Fibroblast of skin of scalp (primary cell): ENCODE results near the gene RGS10.
A peak's percentile ranks its signal among the peaks of the same experiment; 100 is the strongest.

Source experiments
- DNase-seq: peaks from one replicate; pipeline ENCODE4 v3.0.0-alpha.2; 2013

RGS10 gene

DNA sequence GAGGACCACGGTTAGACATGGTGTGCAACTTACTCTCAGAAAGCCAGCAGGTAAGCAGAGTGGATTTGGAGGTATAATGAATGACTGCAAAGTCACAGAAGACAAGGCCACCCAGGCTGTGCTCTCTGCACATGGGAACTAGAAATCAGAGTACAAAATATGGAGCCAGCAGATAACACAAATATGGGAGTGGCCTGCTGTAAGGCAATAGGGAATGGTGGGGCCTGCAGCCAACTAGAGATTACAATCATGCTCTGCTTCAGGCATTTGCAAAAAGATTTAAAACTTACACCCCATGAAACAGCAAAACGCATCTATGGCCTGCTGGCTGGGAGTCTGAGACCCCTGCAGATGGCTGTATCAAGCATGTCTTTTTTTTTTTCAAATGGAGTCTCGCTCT lies 47.0 kb downstream of the RGS10 start:
- DNase-seq: no peak

DNA sequence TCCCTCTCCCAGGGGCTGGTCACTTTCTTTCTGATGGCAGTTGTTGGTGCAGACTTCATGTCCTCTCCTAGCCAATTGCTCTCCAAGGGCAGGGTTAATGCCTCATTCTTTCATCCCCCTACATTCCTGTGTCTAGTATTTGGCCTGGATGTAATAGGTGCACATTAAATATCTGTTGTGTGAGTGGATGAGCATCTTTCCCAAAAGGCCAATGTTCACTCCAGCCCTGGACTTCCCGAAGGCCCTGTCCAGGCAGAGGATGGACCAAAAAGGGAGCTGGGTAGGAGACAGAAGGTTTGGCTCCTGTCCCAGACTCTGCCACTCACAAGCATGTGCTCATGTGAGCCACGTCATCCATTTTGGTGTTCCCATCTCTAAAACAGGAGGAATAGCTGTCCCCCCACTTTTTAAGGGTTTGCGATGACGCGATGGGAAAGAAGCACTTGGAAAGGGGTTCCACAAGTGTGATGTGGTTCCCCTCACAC lies 47.5 kb downstream of the RGS10 start:
- no peak for DNase-seq

DNA sequence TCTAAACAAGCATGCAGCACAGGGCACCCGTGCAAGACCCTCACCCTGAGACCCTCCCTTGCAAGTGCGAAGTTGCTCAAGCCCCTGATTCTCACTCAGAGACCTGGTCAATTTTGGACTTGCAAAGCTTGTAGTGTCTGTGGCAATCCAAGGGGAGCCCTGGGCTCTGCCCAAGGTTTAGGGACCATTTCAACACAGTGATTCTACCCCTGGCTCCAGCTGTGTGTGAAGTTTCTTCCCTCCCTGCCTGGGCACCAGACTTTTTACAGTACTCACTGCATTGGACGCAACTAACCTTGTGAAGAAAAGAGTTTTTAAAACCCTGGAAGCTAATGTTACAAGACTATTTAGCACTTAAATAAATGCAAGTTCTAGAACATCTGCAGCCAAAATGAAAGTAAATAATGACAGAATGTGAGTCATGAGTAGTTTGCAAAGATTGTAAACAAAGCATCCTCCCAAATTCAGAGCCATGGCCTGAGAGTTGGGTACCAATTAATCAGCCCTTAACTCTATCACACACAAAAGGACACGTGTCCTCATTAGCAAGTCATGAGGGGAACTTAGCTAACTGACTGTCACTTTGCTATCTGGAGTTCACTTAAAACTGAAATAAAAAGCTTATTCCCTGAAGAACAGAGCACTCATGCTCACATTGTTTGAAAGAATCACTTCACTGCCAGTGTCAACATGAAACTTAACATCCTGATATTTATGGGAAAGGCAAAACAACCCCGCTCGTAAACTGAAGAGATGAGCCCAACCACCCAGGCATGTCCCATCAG lies 48.1 kb downstream of the RGS10 start:
- no peak for DNase-seq

DNA sequence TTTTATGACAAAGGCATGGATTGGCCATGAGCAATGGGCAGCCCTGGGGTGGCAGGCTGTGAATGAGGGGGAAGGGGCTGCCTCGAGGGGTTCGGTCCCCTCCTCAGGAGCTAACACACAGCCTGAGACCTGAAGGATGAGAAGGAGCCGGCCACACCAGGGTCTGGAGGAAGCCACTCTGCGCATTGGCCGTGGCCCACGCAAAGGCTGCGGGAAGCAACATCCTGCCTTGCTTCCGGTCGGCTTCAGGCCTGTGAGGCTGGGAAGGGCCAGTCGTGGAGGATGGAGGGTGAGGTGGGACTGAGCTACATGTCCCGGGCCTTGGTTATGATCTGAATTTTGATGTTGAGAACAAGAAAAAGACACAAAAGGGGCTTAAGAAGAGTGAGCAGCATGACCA lies 49.4 kb downstream of the RGS10 start:
- DNase-seq: no peak

DNA sequence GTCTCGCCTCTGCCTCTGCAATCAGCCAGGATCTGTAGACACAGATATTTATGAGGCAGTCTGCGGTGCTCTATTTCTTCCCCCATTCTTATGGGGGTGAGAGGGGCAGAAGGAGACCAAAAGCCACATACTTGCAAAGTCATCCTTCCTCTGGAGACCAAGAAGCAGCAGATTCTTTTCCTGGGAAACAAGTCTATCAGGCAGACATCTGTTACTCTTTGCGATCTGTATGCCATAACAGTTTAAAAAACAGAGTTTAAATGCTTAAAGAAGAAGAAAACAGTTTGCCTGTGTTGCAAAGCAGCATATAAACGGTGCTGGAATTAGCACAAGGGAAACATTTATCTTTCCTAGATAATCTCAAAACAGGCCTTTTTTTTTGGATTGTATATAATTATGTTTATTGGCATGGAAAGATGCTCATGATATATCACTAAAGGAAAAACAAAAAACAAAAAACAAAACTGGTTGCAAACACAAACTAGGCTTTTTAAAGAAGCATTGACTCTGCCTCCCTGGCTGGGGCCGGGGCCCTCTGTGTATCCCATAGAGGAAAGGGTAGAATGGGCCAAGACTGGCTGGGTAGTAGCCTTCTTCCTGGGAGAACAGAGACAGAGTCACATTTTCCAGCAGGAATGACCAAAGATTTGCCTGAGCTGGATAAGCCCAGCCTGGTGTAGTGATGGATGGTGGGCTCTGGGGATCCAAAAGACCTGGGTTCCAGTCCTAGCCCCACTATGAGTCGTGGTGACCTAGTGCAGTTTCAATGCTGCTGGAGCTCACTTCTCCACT lies 50.4 kb downstream of the RGS10 start:
- DNase-seq: no peak

DNA sequence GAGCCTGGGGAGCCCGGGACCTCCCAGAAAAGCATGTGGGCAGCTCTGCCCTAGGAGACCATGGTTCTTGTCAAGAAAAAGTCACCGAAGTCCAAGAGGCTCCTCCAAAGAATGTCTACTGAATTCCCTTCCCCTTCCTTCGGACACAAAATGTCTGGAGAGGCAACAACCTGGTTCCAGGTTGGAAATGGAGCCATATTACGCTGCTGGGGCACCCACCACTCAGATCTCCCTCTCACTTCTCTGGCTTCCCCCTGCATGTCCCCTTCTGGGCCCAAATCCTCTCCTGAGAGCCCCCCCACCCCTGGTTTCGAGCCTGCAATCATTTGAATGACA lies 52.6 kb downstream of the RGS10 start:
- no peak for DNase-seq

DNA sequence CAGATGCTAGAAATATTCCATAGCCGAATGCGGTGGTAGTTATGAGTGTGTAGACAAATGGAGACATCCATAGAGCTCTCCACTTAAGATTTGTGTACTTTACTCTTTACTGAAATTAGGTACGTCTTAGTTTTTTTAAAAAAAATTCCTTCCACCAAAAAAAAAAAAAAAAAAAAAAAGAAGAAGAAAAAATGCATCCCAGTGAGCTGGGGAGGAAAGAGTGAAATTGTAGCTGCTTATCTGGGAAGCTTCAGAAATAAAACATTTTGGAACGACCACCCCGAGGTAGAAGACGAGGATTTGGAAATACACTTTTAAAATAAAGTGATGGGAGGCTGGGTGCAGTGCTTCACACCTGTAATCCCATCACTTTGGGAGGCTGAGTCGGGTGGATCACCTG lies 53.8 kb downstream of the RGS10 start:
- no peak for DNase-seq

DNA sequence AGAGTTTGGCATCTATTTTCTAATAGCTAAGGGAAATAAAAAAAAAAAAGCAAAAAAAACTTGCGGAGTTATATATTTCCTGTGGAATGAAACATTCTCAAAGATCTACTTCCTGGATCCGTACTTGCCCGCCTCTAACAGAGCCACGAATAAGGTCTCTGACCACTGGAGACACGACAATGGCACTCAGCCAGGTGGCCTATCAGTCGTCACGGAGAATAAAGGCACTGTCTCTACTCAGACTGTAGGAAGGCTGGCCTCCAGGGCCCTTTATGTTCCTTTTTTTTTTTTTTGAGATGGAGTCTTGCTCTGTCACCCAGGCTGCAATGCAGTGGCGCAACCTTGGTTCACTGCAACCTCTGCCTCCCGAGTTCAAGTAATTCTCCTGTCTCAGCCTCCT lies 58.7 kb downstream of the RGS10 start:
- no peak for DNase-seq

DNA sequence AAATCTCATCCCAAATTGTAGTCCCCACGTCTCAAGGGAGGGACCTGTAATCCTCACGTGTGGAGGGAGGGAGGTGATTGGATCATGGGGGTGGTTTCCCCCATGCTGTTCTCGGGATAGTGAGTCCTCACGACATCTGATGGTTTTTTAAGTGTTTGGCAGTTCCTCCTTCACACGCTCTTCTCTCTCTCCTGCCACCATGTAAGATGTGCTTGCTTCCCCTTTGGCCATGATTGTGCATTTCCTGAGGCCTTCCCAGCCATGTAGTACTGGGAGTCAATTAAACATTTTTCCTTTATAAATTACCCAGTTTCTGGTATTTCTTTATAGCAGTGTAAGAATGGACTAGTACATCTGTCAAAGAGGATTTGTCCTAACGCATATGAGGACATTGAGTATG lies 59.5 kb downstream of the RGS10 start:
- DNase-seq: no peak

DNA sequence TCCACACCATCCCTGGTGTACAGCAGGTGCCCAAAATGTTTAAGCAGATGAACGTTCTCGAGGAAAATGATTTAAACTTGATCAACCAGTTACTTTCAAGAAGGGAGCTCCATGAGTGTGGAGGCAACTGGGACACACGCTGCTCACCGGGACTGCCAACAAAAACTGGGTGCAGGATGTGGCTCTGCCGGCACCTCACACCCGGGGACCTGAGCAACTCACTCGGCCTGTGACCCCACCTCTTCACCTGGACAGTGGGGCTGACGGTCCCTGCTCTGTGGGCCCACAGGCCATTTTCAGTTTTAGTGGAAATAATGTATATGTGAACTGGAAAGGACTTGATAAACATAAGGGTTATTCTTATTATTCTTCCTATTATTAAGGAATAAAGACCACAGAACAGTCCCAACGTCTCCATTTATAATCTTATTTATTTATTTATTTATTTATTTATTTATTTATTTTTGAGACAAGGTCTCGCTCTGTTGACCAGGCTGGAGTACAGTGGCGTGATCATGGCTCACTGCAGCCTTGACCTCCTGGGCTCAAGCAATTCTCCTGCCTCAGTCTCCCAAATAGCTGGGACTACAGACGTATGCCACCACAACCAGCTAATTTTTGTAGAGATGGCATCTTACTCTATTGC lies 60.6 kb downstream of the RGS10 start:
- DNase-seq: no peak

DNA sequence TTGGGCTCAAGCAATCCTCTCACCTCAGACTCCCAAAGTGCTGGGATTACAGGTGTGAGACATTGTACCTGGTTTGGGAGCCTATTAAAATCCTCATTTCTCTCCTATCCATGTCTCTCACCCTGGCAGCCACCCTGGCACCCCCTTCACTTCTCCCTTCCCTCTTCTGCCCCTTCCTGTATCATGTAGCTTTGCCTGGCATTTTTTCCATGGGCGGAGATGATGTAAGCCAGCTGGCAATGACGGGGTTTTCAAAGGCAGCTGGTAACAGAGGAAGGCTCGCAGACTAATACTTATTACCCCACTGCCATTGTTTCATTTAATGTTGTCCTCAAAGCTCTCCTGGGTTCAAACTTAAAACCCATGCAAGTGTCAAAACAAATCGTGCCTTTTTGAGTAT lies 61.9 kb downstream of the RGS10 start:
- DNase-seq: peak; percentile 22

DNA sequence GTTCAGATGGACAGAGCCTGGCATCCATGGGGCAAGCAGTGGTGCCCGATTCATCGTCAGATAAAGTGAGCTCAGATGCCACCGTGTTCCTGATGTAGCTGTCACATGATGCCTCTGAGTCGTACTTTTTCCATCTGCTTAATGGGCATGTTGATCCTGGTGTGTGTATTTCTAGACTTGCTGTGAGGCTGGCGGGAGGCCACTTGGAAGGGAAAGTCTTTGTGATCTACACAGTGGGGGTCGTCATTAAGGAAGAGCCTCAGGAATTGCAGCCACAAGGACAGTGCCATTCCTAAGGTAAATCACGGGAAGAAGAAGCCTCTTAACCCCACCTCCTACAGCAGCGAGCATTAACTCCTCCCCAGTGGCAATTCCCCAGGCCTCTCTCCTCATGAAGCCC lies 63.0 kb downstream of the RGS10 start:
- no peak for DNase-seq

DNA sequence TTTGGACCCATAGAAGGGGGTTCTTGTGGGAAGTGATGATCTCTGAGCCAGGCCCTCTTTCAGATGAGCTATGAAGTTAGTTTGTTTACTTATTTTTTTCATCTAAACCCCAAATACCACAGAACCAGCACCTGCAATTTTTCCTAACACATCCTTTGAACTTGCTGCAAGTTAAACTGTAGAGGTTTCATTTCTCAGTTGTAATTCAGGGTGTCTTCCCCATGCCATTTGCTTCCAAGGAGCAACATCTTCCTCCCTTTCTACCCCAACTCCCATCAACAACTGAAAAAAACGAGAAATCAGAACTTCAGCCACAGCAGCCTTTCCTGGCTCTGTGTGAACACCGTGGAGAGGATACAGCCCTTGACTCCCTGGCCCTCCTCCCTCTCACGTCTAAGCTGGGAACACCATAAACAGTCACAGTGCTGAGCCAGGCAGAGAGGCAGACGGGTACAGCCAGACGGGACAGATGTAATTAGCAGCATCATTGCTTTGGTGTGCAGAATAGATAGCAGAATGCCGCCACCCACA lies 63.6 kb downstream of the RGS10 start:
- DNase-seq: no peak

DNA sequence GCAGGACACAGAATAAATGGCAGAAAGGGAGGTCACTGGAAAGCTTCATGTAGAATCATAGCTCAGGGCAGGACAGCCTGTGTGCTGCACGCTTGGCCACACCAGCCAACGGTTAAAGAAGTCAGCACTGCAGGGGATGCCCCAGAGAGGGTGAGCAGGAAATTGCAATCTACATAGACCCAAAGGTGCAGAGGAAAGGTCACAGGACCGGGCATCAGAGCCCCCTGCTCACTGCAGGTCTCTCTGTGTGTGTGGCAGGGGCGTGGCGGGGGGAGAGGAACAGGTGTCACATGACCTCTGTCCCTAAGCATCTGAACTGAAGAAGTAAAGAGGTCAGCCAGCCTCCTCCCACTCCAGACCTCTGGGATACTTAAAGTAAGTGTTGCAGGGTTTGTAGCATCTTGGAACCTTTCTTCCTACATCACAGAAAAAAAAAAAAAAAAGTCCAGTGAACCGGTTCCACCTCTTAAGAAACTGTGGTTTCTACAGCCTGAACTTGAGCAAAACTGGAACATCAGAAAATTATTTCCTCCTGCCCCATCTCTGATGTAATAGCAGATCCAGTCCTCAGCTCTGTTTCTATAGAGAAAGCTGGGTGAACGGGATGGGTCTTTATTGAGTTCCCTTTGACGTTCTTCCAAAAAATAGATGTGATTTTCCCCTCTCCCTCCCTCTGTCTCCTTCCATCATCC lies 64.3 kb downstream of the RGS10 start:
- DNase-seq: no peak

DNA sequence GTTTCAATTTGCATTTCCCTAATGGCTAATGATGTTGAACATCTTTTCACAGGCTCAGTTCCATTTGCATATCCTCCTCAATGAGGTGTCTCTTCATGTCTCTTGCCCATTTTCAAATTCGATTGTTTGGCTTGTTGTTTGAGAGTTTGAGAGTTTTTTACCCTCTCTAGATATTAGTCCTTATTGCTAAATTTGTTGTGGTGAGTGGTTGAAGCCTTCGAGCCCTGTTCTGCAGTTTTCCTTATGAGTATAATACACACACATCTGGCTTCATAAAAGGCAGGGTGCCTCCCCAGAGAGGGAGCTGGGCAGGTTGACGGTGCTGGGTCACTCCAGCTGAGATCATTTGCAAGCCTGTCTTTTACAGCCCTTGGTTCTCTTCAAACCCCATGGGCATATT lies 65.1 kb downstream of the RGS10 start:
- no peak for DNase-seq

DNA sequence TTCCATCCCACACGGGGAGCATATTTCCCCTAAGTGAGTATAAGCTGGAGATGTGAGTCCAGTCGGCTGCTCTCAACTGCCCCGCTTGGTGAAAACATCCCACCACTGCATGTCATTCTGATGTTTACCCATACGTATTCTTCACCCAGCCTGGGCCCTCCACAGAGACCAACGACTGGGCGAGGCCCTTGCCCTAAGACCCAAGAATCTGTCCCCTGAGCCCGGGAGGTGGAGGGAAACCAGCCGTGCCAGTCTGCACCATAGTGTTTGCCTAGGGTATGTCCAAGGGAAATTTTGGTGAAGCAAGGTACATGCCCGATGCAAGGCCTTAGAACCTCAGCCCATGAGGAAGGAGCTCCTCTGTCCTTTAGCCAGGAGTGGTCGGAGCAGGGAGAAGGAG lies 67.9 kb downstream of the RGS10 start:
- no peak for DNase-seq

DNA sequence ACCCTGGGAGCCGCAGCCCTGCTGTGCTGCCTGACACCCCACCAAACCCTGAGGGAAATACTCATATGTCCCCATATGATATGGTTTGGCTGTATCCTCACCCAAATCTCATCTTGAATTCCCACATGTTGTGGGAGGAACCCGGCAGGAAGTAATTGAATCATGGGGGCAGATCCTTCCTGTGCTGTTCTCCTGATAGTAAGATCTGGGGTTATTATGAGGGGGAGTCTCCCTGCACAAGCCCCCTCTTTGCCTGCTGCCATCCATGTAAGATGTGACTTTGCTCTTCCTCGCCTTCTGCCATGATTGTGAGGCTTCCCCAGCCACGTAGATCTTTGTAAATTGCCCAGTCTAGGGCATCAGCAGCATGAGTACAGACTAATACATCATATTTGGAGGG lies 68.7 kb downstream of the RGS10 start:
- no peak for DNase-seq

DNA sequence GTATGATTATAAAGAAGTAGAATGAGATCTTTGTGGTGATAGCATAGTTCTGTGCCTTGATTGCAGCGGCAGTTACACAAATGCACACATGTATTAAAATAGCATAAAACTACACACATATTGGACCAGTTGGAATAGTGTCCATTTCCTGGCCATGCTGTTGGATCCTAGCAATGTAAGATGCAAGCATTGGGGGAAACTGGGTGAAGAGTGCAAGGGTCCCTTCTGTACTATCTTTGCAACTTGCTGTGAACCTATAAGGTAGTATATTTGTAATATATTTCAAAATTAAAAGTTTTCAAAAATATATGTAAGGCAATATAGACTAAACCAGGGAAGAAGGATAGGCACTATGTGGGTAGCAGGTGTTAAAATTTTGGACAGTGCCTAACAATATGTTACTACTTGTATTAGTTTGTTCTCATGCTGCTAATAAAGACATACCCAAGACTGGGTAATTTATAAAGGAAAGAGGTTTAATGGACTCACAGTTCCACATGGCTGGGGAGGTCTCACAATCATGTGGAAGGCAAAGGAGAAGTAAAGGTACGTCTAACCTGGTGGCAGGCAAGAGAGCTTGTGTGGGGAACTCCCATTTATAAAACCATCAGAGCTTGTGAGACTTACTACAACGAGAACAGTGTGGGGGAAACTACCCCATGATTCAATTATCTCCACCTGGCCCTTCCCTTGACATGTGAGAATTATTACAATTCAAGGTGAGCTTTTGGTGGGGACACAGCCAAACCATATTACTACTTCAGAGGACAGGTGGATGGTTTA lies 71.4 kb downstream of the RGS10 start:
- DNase-seq: no peak

DNA sequence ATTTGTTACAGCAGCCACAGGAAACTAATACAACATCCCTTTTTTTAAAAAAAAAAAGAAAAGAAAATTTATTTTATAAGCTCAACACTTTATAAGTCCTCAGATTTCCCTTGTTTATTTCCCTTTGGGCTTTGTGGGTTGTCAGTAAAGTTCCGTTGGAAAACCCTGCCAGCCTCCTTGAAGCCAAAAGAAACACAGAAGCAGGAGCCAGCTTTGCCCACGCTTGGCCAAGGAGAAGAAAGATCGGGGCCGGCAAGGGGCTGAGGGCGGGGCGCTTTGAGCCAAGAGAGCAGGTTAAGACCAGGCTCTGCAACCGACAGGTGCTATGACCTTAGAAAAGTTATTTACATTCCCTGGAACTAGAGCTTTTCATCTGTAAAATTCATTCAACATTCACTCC lies 72.7 kb downstream of the RGS10 start:
- DNase-seq: no peak

DNA sequence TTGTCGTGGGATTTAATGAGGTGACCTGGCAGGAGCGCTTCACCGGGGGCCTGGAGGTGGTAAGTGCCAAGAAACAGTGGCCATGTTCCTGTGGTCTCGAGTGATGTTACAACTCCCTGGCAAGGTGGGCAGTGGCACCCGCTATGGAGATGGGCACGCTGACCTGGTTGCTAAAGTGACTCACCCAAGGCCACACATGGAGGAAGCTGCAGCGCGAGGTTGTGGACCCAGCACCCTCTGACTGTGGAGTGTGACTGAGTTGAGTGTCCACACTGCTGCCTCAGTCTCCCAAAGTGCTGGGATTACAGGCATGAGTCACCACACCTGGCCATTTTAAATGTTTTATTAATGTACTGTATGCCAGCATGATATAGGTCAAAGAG lies 73.2 kb downstream of the RGS10 start:
- no peak for DNase-seq

DNA sequence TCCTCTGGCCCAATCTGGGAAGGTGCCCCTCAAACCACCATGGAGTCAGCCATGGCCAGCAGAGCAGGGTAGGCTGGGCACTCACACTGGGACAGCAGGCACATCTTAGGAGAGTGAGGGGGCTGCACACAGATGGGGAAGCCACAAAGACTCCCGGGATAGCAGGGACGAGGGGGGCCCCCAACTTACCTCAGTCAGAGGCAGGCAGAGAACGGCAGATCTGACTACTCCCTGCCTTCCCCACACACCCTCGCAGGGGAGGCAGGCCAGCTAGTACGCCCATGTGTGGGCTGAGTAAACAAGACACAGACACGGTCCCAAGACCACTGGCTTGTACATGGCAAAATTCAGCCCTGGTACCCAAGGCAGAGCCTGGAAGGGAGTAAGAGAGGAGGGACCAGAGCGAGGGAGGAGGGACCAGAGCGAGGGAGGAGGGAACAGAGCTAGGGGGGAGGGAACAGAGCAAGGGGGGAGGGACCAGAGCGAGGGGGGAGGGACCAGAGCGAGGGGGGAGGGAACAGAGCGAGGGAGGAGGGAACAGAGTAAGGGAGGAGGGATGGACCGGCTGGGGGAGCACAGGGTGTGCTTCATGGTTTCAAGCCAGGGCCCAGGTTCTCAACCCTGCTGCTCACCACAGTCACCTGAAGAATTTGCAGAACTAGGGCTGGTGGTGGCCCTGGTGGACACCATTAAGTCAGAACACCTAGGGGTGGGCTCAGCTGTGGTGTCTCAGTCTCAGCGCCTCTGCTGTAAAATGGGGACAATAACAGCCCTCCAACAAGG lies 73.8 kb downstream of the RGS10 start:
- DNase-seq: no peak
